Measurements from ENCODE around the gene MBNL2.

The MBNL2 gene

DNA sequence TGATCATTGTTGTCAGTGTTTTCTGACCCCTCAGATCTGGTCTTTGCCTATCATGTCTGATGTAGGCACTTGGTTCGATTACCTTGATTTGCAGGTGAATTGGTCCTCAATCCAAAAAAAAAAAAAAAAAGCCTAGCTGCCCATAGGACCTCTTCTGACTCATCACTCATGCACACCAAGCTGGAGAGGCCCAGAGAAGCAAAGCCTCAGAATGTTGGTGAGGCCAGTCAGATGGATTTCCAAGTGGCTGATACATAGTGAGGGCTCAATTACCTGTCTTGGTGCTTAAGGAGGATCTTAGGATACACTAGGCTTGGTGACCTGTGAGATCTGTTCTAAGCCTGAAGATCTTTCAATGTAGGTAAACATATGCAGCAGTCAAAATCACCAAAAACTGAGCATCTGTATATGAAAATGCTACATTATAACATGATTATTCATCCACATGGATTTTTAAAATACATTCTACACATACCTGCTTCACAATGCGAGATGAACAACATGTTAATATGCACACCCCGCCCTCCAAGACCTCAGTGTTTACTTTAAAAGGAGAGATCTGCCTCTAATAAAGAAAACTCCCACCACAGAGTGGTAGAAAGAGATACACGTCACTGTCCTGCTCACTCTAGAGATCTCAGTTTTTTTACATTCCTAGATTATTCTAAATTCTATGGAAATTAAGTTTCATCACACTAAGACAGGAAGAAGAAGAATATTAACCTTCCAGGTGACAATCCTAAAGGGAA, 132.0 kb downstream of the MBNL2 start:
- no peak for DNase-seq

GRCh38 chr13:97354808-97355207, 132.7 kb downstream of the MBNL2 start:
- no peak for DNase-seq

GRCh38 chr13:97356592-97356991, 134.5 kb downstream of the MBNL2 start:
- DNase-seq: no peak

- DNase-seq: peak; percentile 71 to 91 (median 78)
These were observed 137.3 kb downstream of the MBNL2 start for GRCh38 chr13:97359181-97360057.

GRCh38 chr13:97360610-97361009, 138.5 kb downstream of the MBNL2 start:
- no peak for DNase-seq

- DNase-seq: no peak
These were observed 141.9 kb downstream of the MBNL2 start for GRCh38 chr13:97364031-97364430.

GRCh38 chr13:97364827-97365226, 142.7 kb downstream of the MBNL2 start:
- no peak for DNase-seq

DNA sequence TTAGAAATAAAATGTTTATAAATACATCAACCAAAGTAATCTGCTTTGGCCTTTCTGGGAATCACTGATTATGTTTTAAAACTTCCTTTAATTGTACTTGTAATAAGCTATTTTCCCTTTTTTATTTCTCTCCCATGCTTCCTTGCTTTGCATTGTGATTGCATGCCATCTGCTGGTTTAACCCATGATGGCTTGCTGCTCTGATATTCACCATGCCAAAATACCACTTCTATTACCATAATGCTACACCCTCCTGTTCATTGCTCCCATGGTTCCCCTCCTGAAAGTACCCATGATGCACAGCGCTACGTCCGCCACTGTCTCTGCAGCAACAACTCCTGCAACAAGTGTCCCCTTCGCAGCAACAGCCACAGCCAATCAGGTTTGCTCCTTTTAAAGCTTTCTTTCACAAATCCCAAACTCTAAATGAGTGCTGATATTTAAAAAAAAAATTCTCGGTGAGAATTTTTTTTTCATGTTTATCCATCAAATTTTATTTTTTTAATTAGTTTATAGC, 144.1 kb downstream of the MBNL2 start:
- DNase-seq: no peak

- DNase-seq: no peak
These were observed 145.1 kb downstream of the MBNL2 start for GRCh38 chr13:97367016-97367822.

DNA sequence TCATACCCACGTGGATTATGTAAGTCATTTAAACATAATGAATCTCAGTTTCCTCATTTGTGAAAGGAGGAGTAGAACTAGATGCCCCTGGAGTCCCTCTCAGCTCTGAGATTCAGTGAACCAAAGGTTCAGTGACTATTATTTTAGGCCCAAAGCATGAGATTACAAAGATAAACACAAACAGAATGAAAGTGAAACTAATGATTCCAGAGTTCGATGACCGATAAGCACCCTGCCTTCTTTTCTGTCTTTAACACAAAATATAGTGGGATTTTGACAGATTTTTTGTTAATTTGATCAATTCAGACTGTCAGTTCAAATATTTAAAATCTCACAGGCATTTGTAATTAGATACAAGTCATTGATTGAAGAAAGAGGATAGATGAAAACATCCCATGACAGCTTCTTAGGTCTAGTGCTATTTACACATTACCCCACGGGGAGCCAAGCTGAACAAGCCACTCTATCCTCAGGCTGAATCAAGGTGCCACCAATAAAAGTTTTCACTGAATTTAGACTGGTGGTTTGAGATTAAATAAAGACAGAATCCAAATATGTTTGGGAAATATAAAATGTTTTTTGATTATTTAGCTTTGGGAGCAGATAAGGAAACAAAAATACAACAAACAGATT, 147.2 kb downstream of the MBNL2 start:
- peak; percentile 23 to 62 (median 34) for DNase-seq

DNA sequence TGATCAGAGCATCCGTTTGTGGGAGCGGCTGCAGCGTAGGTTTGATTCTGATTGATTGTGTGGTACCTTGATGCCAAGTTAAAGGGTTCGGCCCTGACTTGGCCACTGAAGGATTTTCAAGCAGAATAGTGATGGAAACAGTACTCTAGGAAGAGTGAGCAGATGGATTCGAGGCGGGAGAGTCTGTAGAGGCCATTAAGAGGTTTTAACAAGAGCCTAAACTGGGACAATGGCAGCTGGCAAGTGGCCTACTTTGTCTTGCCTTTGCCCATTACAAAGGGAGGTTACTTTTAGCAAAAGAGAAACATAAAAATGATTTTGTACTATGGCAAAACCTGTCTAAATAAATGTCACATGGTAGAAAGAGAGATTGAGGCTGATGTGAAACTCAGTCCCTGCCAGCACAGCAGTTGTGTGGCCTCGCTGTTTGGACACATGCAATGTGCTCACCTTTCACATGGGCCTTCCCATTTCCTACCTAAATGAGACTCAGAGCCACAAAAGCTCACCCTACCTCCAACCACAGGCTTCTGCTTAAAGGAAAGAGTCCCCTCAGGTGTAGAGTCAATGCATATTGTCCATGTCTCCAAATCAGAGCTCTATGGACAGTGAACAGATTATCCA, 149.5 kb downstream of the MBNL2 start:
- DNase-seq: no peak

DNA sequence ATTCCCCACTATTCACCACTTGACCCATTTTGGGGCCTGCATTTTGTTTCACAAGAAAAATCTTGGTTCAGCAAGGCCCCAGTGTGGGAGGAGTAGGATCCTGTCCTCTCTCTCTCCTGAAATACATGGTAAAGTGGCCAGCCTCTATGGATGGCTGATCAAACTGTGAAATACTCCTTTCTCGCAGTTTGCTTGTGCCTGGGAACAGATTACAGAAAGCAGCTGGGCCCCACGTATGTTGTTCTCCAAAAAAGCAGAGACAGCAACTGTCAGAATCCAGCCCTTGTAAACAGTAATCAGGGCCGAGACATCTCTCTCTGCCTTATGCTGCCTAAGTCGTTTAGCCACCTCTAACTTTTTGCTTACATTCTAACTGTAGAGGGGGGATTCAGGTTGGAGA, 150.8 kb downstream of the MBNL2 start:
- no peak for DNase-seq

DNA sequence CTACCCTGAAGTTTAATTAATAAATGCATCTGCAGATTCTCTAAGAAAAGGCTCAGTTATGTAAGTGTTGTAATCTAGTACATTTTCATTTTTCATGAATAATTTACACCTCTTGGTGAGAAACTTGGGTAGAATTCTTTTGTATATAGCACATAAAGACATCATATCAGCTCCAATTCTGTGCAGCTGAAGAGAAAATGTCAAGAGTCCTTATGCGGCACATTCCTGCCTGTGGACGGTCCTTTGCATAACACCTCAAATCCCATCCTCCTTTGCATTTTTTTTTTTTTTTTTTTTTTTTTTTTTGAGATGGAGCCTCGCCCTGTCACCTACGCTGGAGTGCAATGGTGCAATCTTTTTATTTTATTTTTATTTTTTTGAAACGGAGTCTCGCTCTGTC, 151.7 kb downstream of the MBNL2 start:
- DNase-seq: no peak

DNA sequence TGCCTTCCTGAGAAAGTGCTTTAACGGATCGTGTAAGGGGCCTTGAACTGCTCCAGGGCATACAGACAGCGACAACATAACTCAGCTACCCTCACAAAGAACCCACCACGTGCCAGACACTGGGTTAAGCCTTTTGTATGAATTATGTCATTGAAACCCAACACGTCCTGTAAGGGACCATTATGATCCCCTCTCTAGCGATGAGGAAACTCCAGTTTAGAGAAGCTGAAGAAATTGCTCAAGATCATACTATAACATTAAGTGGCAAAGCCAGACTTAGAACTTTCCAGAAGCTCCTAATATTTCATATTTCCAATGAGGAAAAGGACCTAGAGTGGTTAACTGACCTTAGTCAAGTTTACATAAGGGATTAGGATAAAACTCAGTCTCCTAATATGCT, 154.8 kb downstream of the MBNL2 start:
- DNase-seq: no peak

GRCh38 chr13:97379386-97379785, 157.3 kb downstream of the MBNL2 start:
- no peak for DNase-seq

DNA sequence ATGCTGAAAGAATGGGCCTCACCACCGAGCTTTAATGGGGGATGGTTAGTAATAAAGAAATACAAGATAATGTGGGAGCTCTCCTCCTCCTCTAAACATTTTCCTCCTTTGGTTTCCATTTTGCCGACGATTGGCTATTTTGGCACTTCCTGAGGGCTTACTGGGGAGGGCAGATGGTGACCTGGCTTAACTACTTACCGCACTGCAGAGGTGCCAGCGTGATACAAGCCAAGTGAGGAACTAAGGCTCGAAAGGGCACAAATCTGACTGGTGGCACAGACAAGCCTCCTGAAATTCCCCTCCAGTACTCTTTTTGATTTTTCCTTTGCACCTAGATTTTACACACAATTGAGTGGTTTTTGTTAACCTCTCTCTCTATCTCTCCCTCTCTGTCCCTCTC, 158.6 kb downstream of the MBNL2 start:
- no peak for DNase-seq

DNA sequence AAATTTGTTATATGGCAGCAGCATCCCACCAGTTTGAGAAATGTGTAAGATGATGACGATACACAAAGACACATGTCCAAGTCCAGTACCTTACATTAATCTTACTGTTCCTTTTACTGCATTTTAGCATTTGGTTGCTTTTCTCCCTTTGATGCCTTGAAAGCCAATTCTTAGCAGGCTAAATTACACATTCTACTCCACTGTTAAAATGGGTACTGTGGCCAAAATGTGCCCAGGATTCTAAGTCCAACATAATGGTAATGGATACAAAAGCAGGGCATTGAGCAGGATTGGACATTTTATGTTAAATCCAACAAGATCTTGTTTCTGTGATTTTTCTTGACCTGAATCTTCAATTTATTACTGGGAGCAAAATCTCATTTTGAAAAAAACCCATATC, 159.1 kb downstream of the MBNL2 start:
- DNase-seq: no peak

DNA sequence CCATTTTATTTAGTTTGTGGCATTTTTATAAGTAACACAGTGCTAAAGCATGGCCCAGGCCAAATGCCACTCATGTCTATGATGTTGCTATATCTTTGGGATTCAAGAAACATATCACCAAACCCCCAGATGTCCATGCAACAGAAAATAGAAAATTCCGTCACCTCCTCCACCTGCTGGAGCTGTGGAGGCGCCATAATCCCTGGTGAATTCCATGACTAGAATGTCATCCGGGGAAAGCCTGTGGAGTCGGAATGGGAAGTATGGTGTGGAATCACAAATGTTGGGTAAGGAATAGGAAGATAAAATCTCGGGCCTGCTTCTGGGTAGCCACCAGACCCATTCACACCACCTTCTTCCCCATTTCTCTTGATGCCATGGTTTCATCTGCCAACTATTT, 160.1 kb downstream of the MBNL2 start:
- DNase-seq: no peak

- no peak for DNase-seq
These were observed 162.2 kb downstream of the MBNL2 start for GRCh38 chr13:97384371-97384770.

DNA sequence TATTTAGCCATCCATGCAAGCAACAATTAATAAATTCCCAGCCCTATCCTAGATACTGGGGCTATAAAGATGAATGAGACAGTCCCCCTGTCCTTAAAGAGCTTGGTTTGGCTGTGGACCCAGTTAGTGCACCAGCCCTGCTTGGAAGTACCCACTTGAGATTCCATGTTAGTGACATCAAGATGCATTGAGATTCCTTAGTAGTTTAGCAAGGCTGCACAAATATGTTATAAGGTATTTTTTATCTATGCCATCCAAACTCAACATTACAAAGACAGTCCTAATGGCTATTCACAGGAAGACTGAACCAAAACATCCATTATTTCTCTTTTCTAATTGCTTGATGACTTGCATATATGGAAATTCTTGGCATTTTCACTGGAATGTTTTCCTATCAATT, 163.0 kb downstream of the MBNL2 start:
- DNase-seq: no peak

DNA sequence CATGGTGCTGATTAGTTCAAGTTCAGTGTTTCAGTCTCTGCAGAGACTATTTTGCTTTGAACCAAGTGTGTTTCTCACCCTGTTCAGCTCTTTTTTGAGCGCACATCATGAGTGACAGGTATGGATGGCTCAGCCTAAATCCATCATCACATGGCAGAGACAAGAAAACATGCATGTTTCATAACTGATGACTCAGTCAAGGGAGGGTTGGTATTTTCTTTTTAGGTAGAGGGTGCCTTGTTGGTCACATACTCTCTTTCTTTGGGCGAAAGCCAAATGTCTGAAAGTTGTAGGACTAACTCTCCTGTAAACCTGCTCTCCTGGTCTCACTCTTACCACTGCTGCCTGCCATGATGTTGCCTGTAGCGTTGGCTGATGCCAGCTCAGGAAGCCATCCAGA, 163.7 kb downstream of the MBNL2 start:
- no peak for DNase-seq

DNA sequence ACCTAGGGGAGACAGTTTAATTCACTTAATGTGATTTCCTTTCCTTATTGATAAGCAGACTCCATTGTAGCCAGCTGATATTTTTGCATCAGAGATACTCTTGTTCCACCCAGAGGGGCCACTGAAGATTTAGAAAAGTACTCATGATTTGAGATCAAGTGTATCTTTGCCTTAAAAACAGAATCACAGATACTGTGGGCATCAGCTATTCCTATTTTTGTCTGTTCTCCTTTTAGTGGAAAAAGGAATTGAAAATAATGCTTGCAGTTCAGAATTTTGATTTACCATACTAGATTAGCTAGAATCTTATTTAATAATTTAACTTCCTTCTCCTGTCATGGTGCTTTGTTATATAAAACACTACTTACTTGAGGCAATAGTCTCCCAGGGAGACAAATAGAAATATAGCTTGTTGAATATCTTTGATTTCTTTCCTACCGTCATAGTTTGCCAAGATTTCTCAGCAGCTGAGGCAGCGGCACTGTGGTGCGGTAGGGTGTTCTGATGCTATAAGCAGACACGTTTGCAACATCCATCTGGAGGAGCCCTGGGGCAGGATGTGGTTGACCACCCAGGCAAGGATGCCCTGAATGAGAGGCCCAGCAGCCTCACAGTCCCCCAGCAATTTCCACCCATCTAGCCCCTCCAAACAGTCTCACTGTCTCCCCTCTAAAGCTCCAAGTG, 164.8 kb downstream of the MBNL2 start:
- no peak for DNase-seq

Data from NCI-H1417 (cell line).